PFSK-1 (cell line): ENCODE results near the gene ATRAID.

Experiments
- FOXP2 ChIP-seq: optimal IDR thresholded peaks from 2 replicates; pipeline ENCODE3; 2011; ENCODE audit warnings: borderline replicate concordance, control low read depth, inconsistent platforms; ENCODE audit not compliant: insufficient read depth; ENCODE audit errors: extremely low read length, extremely low read depth
- POLR2AphosphoS5 ChIP-seq: IDR thresholded peaks from 2 replicates; pipeline ENCODE4 v1.6.1; 2012; ENCODE audit warnings: low read depth, mild to moderate bottlenecking, control low read depth, low read length, moderate library complexity
- REST ChIP-seq, 2 experiments: IDR thresholded peaks; 2 replicates each; pipeline versions ENCODE4 v1.6.1 to v1.8.0; 2011 to 2012; ENCODE audit warnings: low read depth in 2 of 2, low read length in 2 of 2, control low read depth in 1 of 2, inconsistent platforms in 1 of 2, mild to moderate bottlenecking in 1 of 2, moderate library complexity in 1 of 2; ENCODE audit not compliant: insufficient read depth in 1 of 2
- SIN3A ChIP-seq: IDR thresholded peaks from 2 replicates; pipeline ENCODE4 v1.6.1; 2012; ENCODE audit warnings: mild to moderate bottlenecking, low read length, moderate library complexity, borderline replicate concordance; ENCODE audit not compliant: insufficient read depth
- TAF1 ChIP-seq: IDR thresholded peaks from 2 replicates; pipeline ENCODE4 v1.6.1; 2012; ENCODE audit warnings: low read length, control low read depth, borderline replicate concordance; ENCODE audit not compliant: insufficient read depth

DNA sequence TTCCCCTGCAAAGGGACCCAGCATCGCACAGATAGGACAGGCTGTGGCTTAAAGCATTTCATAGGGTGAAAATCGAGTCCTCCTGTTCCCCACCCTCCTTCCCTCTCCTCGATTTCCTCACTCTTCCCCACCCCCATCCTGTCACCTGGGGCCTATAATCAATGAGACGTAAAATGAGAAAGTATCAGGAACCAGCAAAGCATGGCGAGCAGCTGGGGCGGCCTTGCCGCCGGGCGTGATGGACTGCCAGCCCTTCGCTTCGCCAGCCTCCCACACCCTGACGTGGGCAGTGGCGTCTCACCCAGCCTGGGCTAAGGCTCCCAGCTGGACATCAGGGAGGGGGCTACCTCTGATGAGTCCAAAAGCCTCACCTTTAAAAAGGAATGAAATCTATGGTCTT lies 39.9 kb downstream of the ATRAID start:
- TF ChIP-seq POLR2AphosphoS5 (no peak), FOXP2 (no peak), SIN3A (no peak), REST (IDR thresholded peaks at IDR 0.05; ENCODE audit: insufficient read depth in 1 of 2, low read depth in 2 of 2, low read length in 2 of 2) (no peak), TAF1 (no peak)
